Stimulated activated CD4-positive, alpha-beta T cell treated with anti-CD3 and anti-CD28 coated beads, Interleukin-1b, Interleukin-23, amount 100 ng/mL, for 48 hours (primary cell): Measurements from ENCODE around the gene CPNE7.
"Not testable (repeated sequence)": the region's sequence is repeated elsewhere in the genome, so short reads cannot be mapped to it uniquely, and the experiment has no call there.

Experiments used
- DNase-seq: peaks from one replicate; pipeline ENCODE4 v3.0.0-alpha.2; 2020

Gene CPNE7

DNA sequence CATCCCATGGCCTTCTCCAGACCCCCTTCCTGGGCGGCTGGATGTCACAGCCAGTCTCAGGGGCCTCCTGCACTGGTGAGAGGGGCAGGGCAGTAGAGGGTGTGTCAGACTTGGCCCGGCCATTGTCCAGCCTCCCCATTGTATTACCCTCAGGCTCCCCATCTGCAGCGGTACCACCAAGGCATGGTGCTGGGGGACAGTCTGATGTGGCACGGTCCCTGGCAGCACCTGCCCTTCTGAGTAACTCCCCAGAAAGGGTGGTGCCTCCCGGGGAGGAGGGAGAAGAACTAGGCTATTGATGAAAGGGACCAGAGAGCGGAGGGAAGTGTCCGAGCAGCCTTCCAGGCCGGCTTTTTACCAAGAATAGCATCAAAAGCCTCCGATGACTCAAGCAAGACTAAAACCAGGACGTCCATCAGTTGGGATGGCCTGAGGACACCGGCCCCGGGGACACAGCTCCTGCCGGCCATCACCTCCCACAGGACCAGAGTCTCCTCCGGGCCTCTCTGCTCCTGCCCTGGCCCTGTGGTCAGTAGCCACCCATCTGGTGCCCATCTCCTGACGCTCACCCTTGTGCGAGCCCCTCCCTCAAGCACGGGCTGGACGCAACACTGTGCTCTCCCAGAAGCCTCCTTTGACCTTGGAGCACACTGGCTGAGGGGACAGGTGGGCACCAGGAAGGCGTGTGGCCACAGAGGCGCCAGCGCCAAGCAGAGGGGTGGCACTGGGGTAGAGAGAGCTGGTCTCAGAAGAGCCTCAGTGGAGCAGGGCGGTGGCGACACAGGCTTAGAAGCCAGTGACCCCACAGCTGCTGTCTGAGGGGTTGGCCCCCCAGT, 5.8 kb upstream of the CPNE7 start:
- DNase-seq: no peak

- no peak for DNase-seq
Measured at GRCh38 chr16:89570342-89570923, 5.1 kb upstream of the CPNE7 start.

GRCh38 chr16:89570983-89571598, 4.5 kb upstream of the CPNE7 start:
- DNase-seq: not testable (repeated sequence)

- DNase-seq: no peak
Measured at GRCh38 chr16:89571636-89572035, 3.9 kb upstream of the CPNE7 start.

- no peak for DNase-seq
Measured at GRCh38 chr16:89572073-89572484, 3.5 kb upstream of the CPNE7 start.

DNA sequence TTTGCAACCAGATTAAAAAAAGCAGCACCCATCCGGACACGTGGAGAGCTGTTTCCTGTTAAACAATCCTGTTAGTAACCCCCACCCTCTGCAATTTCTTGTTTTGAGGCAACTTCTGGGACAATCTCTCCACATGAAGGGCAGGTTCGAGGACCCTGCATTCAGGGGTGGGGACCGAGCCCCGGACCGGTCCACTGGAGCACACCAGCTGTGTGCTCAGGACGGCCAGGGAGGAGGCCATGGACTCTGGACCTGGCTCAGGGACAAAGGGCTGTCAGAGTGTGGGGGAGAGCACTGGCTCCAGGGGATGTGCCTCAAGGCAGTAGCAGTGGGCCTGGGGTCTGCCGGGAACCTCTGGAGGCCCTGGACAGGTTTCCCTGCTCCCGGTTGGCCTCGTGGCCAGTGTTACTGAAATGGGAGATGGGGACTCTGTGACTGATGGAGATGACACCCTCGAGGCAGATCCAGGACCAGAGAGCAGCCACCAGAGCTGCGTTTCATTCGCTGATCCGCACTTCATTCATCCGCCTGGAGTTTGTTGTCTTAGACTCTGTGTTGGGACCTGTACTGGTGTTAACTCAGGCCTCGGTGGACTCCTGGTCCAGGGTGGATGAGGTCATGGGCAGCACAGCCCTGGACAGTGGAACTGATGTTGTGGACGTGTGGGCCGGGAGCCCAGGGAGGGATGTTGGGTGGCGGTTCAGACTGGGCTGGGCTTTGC, 2.9 kb upstream of the CPNE7 start:
- DNase-seq: no peak

GRCh38 chr16:89573826-89574680, 1.5 kb upstream of the CPNE7 start:
- DNase-seq: no peak

- DNase-seq: peak; percentile 55
Measured at GRCh38 chr16:89574681-89575246, 794 bp upstream of the CPNE7 start.

DNA sequence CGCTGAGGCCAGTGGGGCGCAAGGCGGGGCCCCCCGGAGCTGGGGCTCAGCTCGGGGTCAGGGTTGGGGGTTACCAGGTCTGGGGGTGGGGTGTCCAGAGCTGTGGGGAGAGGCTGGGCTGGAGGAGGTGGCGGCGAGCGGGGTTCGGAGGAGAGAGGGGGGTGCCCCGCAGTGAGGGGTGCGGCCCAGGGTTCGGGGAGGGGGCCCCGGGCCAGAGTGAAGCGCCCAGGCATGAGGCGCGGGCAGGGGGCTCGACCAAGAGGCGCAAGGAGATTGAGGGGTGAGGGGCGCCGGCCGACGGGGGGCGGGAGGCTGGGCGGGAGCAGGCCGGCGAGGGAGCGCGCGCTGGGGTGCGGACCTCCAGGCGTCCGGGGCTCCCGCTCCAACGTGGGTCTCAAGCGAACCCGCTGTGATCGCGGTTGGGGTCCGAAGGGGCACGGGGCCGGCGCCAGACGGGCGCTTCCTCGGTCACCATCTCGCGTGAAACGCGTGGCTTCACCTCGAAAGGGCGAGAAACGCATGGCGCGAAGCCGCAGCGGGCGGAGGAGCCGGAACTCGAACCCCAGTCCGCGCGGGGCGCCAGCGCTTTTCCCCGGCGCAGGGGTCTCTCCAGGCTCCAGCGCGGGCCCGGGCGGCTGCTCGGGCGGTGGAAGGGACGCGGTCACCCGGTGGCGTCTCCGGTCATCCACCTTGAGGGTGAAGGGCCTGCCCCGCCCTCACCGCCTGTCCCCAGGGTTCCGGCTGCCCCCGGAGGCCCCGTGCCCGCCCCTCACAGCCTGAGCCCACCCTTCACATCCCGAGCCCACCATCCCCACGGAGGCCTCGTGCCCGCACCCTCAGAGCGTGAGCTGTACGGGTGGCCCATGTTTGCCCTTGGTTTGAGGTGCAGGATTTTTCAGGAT, 846 bp downstream of the CPNE7 start:
- DNase-seq: no peak

DNA sequence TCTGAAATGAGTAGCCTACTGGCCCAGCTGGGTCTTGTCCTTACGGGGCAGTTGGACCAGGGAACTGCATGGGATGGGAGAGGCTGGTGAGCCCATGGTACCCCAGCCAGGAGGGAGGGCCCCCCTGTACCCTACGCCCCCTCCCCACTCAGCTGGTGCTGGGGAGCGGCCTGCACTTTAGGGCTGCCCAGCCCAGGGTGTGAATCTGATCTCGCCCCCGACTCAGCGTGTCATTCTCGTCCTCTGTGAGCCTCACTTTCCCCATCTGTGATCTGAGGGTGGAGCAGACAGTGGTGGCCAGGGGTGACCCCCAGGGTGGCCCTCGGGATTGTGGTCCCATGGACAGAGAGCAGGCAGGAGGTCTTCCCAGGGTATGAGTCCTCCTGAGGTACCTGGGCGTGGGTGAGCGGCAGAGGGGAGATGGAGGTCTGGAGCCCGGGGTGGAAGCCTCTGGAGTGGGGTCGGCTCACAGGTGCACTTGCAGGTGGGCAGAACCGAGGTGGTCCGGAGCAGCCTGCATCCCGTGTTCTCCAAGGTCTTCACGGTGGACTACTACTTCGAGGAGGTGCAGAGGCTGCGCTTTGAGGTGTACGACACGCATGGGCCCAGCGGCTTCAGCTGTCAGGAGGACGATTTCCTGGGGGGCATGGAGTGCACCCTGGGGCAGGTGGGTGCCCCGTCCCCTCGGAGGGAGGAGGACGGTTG, 1.6 kb downstream of the CPNE7 start:
- DNase-seq: no peak

GRCh38 chr16:89579351-89579750, 3.8 kb downstream of the CPNE7 start:
- no peak for DNase-seq

DNA sequence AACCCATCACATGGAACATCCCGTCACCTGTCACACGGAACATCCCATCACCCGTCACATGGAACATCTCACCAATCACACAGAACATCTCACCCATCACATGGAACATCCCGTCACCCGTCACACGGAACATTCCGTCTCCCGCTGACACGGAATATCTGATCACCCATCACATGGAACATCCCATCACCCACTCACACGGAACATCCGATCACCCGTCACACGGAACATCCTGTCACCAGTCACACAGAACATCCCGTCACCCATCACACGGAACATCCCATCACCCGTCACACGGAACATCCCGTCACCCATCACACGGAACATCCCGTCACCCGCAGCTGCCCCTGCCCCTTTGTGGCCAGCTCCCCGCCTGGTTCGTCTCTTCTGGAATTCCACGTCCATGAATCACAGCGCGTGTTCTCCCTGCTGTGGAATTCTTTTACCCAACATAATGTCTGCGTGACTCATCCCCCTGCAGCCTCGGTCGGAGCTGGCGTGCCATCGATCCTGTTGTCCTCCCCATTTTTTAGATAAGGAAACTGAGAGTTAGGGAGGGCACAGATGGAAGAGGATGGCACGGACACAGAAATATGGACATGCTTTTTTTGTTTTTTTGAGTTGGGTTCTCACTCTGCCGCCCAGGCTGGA, 5.6 kb downstream of the CPNE7 start:
- DNase-seq: no peak

GRCh38 chr16:89581861-89582563, 6.5 kb downstream of the CPNE7 start:
- no peak for DNase-seq

DNA sequence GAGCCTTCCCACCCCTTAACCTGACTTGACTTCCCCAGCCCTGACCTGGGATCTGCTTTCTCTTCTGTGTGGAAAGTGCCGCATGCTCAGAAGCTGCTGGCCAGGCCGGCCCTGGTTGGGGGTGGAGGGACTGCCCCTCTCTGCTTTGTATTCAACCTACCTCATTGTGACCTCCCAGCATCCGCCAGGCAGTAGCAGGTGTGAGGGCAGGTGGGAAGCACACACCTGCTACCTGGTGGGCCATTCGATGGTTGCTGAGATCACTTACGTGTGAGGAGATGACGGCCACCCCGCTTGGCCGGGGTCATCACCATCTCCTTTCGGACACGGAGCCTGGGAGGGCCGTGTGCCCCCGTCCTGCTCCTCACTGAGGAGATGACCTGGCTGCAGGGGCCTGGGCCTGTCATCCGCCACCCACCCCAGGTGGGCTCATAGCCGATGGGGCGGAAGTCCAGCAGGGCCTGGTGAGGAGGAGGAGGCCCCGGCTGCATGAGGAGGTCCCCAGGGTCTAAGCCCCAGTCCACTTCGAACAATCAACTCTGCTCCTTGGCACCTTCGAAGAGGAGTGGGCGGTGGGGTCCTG, 7.1 kb downstream of the CPNE7 start:
- DNase-seq: no peak

- no peak for DNase-seq
Measured at GRCh38 chr16:89583197-89583894, 7.8 kb downstream of the CPNE7 start.

DNA sequence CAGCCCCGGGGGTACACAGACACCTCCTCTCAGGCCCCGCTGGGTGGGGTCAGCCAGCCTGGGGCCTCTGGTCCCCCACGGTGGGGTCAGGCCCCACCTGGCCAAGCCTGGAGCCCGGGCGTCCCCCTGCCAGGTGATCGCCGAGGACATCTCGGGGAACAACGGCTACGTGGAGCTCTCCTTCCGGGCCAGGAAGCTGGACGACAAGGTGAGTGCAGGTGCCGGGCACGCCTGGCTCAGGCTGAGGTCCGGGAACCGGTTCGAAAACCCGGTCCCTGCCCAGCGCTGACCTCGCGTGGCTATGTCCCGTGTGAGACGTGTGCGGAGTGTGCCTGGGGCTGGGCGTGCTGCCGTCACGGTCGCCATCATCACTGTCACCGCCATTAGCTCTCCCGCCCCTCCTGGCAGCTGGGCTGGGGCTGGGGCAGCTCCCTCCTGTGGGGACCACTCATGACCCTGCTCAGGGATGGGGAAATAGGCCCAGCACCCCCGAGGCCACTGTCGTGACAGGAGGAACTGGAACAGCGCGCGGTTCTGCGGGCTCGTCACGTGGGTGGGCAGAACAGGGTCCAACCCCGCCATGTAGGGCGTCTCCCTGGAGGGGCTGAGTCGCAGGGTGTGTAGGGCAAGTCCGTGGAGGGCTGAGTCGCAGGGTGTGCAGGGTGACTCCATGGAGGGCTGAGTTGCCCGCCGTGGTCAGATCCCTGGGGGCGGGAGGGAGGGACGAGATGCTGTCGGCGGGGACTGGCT, 8.5 kb downstream of the CPNE7 start:
- no peak for DNase-seq
